Thoracic aorta (tissue), 2 donors: Measurements from ENCODE around the gene CAV3. TPM values are rescaled to one million over a fixed set of nuclear protein-coding genes. Genes with fewer than 3 reads are reported as not detected.

ENCODE experiments used
- ATAC-seq: fragments of 150-250 bp; one replicate; pipeline ENCODE4 v1.8.0; 2017; ENCODE audit warnings: low read depth; ENCODE audit not compliant: insufficient number of reproducible peaks, low FRiP score
- DNase-seq: peaks from one replicate; pipeline ENCODE4 v3.0.0-alpha.2; 2020; ENCODE audit warnings: low spot score
- H3K27ac ChIP-seq, 2 donors: fragments of 200-600 bp; sonication (generic); 1 replicate in 1 of 2; 2 replicates in 1 of 2; pipeline ENCODE4 v1.5.1; 2016; ENCODE audit warnings: mild to moderate bottlenecking in 2 of 2, moderate library complexity in 2 of 2
- H3K27me3 ChIP-seq: fragments of 200-600 bp; sonication (generic); replicated peaks from 2 replicates; pipeline ENCODE4 v1.6.0; 2016; ENCODE audit warnings: mild to moderate bottlenecking; ENCODE audit not compliant: insufficient read depth
- H3K36me3 ChIP-seq: fragments of 200-600 bp; sonication (generic); one replicate; pipeline ENCODE4 v1.5.1; 2016
- H3K4me1 ChIP-seq, 2 donors: fragments of 200-600 bp; sonication (generic); 1 replicate in 1 of 2; 2 replicates in 1 of 2; pipeline versions ENCODE4 v1.5.1 to v1.6.0; 2016; ENCODE audit warnings: low read depth in 2 of 2, mild to moderate bottlenecking in 1 of 2; ENCODE audit not compliant: control insufficient read depth in 1 of 2
- H3K4me3 ChIP-seq: fragments of 200-600 bp; sonication (generic); 2 replicates; pipeline ENCODE4 v1.5.1; 2016; ENCODE audit warnings: mild to moderate bottlenecking
- H3K9me3 ChIP-seq: fragments of 200-600 bp; sonication (generic); 2 replicates; pipeline ENCODE4 v1.5.1; 2016
- total RNA-seq, 2 donors: library from RNA; depleted of rRNA; stranded (reverse); fragments of >200 nt; gene quantifications; one replicate each; pipeline versions ENCODE4 v1.1.0 to v1.2.3, GENCODE V29; 2016
- TF ChIP-seq, protein P1 (sequence below): fragments of 200-600 bp; sonication (generic); IDR thresholded peaks from one replicate; pipeline ENCODE4 v1.5.1; 2019; ENCODE audit warnings: antibody characterized with exemption

Gene CAV3
- total RNA-seq, 2 donors from 2014 or later: not detected

DNA sequence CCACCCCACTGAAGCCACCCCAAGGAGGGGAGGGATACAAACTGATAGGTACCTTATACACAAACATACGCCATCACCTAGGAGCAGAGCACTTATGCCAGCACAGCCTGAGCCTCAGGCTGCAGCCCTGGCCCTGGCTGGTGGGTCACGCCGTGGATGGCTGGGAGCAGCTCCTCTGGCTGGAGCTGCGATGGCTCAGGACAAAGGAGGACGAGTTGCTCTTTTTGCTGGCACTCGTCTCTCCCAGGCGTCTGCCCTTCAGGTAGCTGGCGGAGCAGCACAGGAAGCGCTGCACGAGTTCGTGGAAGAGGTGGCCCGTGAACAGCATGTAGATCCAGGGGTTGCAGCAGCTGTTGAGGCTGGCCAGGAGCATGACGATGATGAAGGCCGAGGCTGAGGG is 19.2 kb downstream of the CAV3 start:
- no peak overlapping the region for H3K27ac ChIP-seq
- no peak for DNase-seq
- H3K9me3 ChIP-seq: no peaks in the 10 kb centered on the region
- no peaks in the 10 kb centered on the region for H3K27me3 ChIP-seq
- TF ChIP-seq, protein P1, sequence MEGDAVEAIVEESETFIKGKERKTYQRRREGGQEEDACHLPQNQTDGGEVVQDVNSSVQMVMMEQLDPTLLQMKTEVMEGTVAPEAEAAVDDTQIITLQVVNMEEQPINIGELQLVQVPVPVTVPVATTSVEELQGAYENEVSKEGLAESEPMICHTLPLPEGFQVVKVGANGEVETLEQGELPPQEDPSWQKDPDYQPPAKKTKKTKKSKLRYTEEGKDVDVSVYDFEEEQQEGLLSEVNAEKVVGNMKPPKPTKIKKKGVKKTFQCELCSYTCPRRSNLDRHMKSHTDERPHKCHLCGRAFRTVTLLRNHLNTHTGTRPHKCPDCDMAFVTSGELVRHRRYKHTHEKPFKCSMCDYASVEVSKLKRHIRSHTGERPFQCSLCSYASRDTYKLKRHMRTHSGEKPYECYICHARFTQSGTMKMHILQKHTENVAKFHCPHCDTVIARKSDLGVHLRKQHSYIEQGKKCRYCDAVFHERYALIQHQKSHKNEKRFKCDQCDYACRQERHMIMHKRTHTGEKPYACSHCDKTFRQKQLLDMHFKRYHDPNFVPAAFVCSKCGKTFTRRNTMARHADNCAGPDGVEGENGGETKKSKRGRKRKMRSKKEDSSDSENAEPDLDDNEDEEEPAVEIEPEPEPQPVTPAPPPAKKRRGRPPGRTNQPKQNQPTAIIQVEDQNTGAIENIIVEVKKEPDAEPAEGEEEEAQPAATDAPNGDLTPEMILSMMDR: no peak
- ATAC-seq: no peak
- H3K4me3 ChIP-seq: no peak overlapping the region
- H3K4me1 ChIP-seq: no peaks in the 10 kb centered on the region
- H3K36me3 ChIP-seq: no peaks in the 10 kb centered on the region

DNA sequence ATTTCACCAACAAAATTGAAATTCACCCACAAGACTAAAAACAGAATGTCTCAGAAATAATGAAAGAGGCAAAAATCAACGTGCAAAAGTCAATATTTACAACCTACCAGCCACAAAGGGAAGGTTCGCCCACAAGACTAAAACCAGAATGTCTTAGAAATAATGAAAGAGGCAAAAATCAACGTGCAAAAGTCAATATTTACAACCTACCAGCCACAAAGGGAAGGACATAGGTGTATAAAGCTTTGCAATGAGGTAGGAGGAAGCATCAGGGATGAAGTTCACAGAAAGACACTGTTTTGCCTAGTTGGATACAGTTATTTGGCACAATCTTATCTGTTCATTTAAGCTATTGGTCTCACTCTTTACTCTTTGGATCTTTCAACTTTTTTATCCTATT is 21.5 kb downstream of the CAV3 start:
- TF ChIP-seq, protein P1: no peak
- ATAC-seq: no peak
- Histone ChIP-seq H3K27me3 (no peaks in the 10 kb centered on the region), H3K4me1 (no peaks in the 10 kb centered on the region), H3K27ac (no peak overlapping the region), H3K4me3 (no peak overlapping the region), H3K9me3 (no peaks in the 10 kb centered on the region), H3K36me3 (no peaks in the 10 kb centered on the region)
- no peak for DNase-seq

DNA sequence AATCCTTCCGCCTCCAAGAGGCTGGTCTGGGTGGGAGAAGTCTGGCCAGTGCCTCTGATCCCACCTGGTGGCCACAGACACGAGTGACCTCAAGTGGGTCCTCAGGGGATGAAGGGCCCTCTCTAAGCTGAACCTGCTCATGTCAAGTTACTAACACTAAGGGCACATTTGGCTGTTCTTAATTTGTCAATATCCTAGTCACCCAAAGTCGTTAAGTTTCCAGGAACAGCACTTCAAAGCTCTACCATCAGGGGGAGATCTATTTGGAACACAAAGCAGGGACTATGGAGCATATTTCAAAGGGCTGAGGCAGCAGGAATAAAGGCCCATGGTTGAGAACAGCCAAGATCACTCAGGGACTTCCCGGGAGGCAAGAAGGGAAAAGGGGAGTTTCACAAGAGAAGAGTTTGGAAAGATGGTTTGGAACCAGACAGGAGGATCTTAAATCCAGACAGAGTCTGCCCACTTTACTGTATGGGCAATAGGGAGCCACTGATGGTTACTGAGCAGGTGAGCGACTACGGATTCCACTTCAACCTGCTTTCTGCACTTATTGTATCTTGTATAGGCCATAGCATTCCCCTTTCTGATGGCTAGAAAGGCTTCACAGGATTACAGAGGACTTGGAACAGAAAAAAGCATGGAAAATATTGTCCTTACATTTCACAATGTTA is 22.1 kb downstream of the CAV3 start:
- no peak for ATAC-seq
- no peak overlapping the region for H3K27ac ChIP-seq

DNA sequence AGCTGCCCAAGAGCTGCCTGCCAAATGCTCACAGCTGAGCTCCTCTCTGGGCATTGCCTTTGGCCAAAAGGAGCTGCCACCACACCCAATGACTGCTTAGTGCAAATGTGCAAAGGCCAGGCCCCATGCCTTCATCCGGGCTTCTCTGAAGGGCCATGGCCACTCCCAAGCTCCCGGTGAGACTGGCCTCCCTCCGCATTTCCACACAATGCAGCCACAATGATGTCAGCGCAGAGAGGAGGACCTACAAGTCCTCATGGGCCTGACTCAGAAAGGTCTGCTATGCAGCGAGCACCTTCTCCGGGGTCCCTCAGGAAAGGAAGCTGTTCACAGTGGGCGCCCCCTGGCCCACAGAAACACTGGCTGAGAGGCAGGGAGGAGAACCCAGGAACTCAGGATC is 23.1 kb downstream of the CAV3 start:
- ATAC-seq (no peak), DNase-seq (no peak)
- Histone ChIP-seq H3K4me1 (no peaks in the 10 kb centered on the region), H3K27me3 (no peaks in the 10 kb centered on the region), H3K4me3 (no peak overlapping the region), H3K9me3 (no peaks in the 10 kb centered on the region), H3K27ac (no peak overlapping the region), H3K36me3 (no peaks in the 10 kb centered on the region)
- TF ChIP-seq, protein P1: no peak

More for the DNA sequence above, 22.1 kb downstream of the CAV3 start:
- Histone ChIP-seq H3K4me3 (no peak overlapping the region), H3K4me1 (no peaks in the 10 kb centered on the region), H3K36me3 (no peaks in the 10 kb centered on the region), H3K27me3 (no peaks in the 10 kb centered on the region), H3K9me3 (no peaks in the 10 kb centered on the region)
- DNase-seq: no peak
- TF ChIP-seq, protein P1: no peak

DNA sequence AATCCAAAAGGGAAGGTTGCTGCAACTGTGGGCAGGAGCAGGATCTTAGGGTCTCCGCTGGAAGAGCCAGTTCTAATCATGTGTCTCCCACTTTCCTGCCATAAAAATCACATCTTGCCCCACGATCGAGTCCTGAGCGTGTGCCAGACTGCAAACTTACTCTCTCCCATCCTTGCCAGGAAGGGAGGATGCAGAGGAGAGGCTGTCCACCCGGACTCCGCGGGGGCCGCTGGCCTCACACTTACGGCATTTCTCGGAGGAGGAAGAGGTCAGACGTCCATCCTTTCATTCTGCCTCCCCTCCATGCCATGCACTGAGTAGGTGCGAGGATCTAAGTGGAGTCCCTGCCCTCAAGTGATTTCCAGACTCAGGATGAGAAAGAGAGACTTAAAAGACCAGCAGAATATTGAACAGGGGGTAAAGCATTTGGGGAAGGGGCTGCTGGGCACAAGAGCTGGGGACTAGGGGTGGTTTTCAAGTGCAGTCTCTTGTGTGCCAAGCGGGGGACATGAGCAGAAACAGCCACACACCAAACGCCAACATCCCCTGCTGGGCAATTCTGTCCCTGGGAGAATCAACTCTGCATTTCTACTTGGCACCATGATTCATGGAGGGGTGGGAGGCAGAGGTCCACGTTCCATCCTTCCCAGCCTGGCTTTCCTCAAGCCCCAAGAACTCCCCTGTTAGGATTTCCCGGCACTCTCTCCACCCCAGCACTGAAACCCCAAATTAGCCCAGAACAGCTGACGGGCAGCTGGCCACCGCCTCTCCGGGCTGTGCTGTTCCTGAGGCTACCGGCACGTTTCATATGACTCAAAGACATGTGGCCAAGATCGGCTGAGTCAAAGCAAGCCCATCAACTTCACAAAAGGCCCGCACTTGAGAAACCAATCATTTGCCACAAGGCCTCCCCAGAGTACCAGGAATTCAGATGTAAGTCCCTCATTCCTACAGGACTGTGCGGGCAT is 24.2 kb downstream of the CAV3 start:
- DNase-seq: no peak
- Histone ChIP-seq H3K4me1 (no peaks in the 10 kb centered on the region), H3K9me3 (no peaks in the 10 kb centered on the region), H3K4me3 (no peak overlapping the region), H3K27ac (no peak overlapping the region), H3K36me3 (no peaks in the 10 kb centered on the region), H3K27me3 (no peaks in the 10 kb centered on the region)
- TF ChIP-seq, protein P1: no peak
- ATAC-seq: no peak
